ENCODE results near the gene ARHGAP26. TPM values are rescaled to one million over a fixed set of nuclear protein-coding genes. Genes with fewer than 3 reads are reported as not detected.

The ARHGAP26 gene
- polyA plus RNA-seq, 1 donor (not counting 4 experiments of a cell fraction or from before 2014, with no cell fraction given), result 3.9 TPM

GRCh38 chr5:142820447-142820846 lies 50.3 kb downstream of the ARHGAP26 start:
- Histone ChIP-seq H2AFZ (ENCODE audit: control insufficient read depth, low read length) (no peak overlapping the region), H3K27me3 (ENCODE audit: control insufficient read depth, extremely low read depth, insufficient read depth, low read length) (no peaks in the 10 kb centered on the region), H3K4me2 (ENCODE audit: control insufficient read depth, extremely low read depth, insufficient read depth, low read depth, low read length) (no peak overlapping the region), H3K4me3 (ENCODE audit: control insufficient read depth in 2 of 3, extremely low read depth in 1 of 3, insufficient read depth in 2 of 3, low read depth in 1 of 3, low read length in 3 of 3) (no peak overlapping the region), H3K79me2 (ENCODE audit: control insufficient read depth, insufficient read depth, low read length) (no peaks in the 10 kb centered on the region), H3K4me1 (ENCODE audit: control insufficient read depth, extremely low read depth, insufficient read depth, low read length) (peaks cover 26% of the 10 kb centered on the region), H3K9me3 (ENCODE audit: control insufficient read depth, low read depth, low read length) (no peaks in the 10 kb centered on the region), H3K36me3 (ENCODE audit: control insufficient read depth in 2 of 2, extremely low read depth in 1 of 2, insufficient read depth in 2 of 2, low read length in 2 of 2) (no peaks in the 10 kb centered on the region), H3K27ac (ENCODE audit: control insufficient read depth, insufficient read depth, low read length) (no peak overlapping the region), H3K9me1 (ENCODE audit: control insufficient read depth, extremely low read depth, insufficient read depth, low read length) (no peaks in the 10 kb centered on the region), H4K20me1 (ENCODE audit: control insufficient read depth, extremely low read depth, insufficient read depth, low read length) (no peaks in the 10 kb centered on the region), H3K9ac (ENCODE audit: control insufficient read depth, extremely low read depth, insufficient read depth, low read length) (no peak overlapping the region)
- TF ChIP-seq CTCF (optimal IDR thresholded peaks at IDR 0.05 in 1 of 3, IDR thresholded peaks at IDR 0.05 in 1 of 3, conservative IDR thresholded peaks at IDR 0.05 in 1 of 3; ENCODE audit: extremely low read depth in 1 of 3, insufficient read depth in 2 of 3, low read length in 3 of 3) (no peak), EZH2 (IDR thresholded peaks at IDR 0.05; ENCODE audit: low read length) (no peak)
- FAIRE-seq, result no peak
- DNase-seq (ENCODE audit: low read depth, low spot score), result no peak
- dilution Hi-C loops (cut with MboI; ENCODE audit: extremely low pct_ligation_motif_present, low sequenced_read_pairs), result no loop called here

GRCh38 chr5:142821034-142821732 lies 51.0 kb downstream of the ARHGAP26 start:
- no peak overlapping the region for H3K4me3 ChIP-seq (ENCODE audit: control insufficient read depth in 2 of 3, extremely low read depth in 1 of 3, insufficient read depth in 2 of 3, low read depth in 1 of 3, low read length in 3 of 3)

More at GRCh38 chr5:142821034-142821732, 51.0 kb downstream of the ARHGAP26 start:
- Histone ChIP-seq H4K20me1 (ENCODE audit: control insufficient read depth, extremely low read depth, insufficient read depth, low read length) (no peaks in the 10 kb centered on the region), H3K36me3 (ENCODE audit: control insufficient read depth in 2 of 2, extremely low read depth in 1 of 2, insufficient read depth in 2 of 2, low read length in 2 of 2) (no peaks in the 10 kb centered on the region), H3K79me2 (ENCODE audit: control insufficient read depth, insufficient read depth, low read length) (no peaks in the 10 kb centered on the region), H3K9ac (ENCODE audit: control insufficient read depth, extremely low read depth, insufficient read depth, low read length) (no peak overlapping the region), H2AFZ (ENCODE audit: control insufficient read depth, low read length) (no peak overlapping the region), H3K9me1 (ENCODE audit: control insufficient read depth, extremely low read depth, insufficient read depth, low read length) (no peaks in the 10 kb centered on the region), H3K4me1 (ENCODE audit: control insufficient read depth, extremely low read depth, insufficient read depth, low read length) (peaks cover 27% of the 10 kb centered on the region), H3K27ac (ENCODE audit: control insufficient read depth, insufficient read depth, low read length) (no peak overlapping the region), H3K27me3 (ENCODE audit: control insufficient read depth, extremely low read depth, insufficient read depth, low read length) (no peaks in the 10 kb centered on the region), H3K9me3 (ENCODE audit: control insufficient read depth, low read depth, low read length) (no peaks in the 10 kb centered on the region), H3K4me2 (ENCODE audit: control insufficient read depth, extremely low read depth, insufficient read depth, low read depth, low read length) (no peak overlapping the region)
- FAIRE-seq, result no peak
- DNase-seq (ENCODE audit: low read depth, low spot score), result no peak
- TF ChIP-seq CTCF (optimal IDR thresholded peaks at IDR 0.05 in 1 of 3, IDR thresholded peaks at IDR 0.05 in 1 of 3, conservative IDR thresholded peaks at IDR 0.05 in 1 of 3; ENCODE audit: extremely low read depth in 1 of 3, insufficient read depth in 2 of 3, low read length in 3 of 3) (no peak), EZH2 (IDR thresholded peaks at IDR 0.05; ENCODE audit: low read length) (no peak)
- dilution Hi-C loops (cut with MboI; ENCODE audit: extremely low pct_ligation_motif_present, low sequenced_read_pairs), result no loop called here

Measured in keratinocyte (primary cell).